GM10248 (cell line): ENCODE results near the gene SHROOM3.

Experiments used
- CTCF ChIA-PET: fragments of 300-600 bp; sonication (Branson Sonifier 250); formaldehyde crosslinking; extraction: SDS; loops from one replicate; lab custom pipeline; 2021; ENCODE audit warnings: antibody characterized with exemption; lab: Yijun Ruan, JAX
- POLR2A ChIA-PET: fragments of 350-650 bp; sonication (Branson Sonifier 250); formaldehyde crosslinking; extraction: SDS; loops from one replicate; lab custom pipeline; 2020; ENCODE audit warnings: antibody characterized with exemption; lab: Yijun Ruan, JAX
- DNase-seq: peaks from one replicate; pipeline ENCODE4 v3.0.0; 2012; ENCODE audit errors: extremely low spot score
- CTCF ChIP-seq: IDR thresholded peaks from 2 replicates; pipeline ENCODE4 v1.5.1; 2012; ENCODE audit warnings: mild to moderate bottlenecking, low read depth; ENCODE audit errors: extremely low read depth, missing control alignments, control extremely low read depth

SHROOM3 gene

GRCh38 chr4:76756416-76756815 is 321.4 kb downstream of the SHROOM3 start:
- TF ChIP-seq CTCF, result no peak
- DNase-seq, result no peak
- ChIA-PET CTCF (interaction anchor here (0.6 to 3.8 kb wide), 6 partner anchors 12 to 447 kb away, joined by 3 to 23 read pairs (median 6); no protein-coding TSS in a partner anchor), POLR2A (no interaction called here)

- CTCF ChIA-PET, result interaction anchor here (0.8 to 3.8 kb wide), 28 partner anchors 8 to 326 kb away, joined by 3 to 23 read pairs (median 4); no protein-coding TSS in a partner anchor
- POLR2A ChIA-PET, result no interaction called here
- no peak for DNase-seq
- no peak for TF ChIP-seq CTCF
Measured at GRCh38 chr4:76757418-76757939, 322.4 kb downstream of the SHROOM3 start.

- TF ChIP-seq CTCF, result peak; percentile 60
- DNase-seq, result peak; percentile 44
- POLR2A ChIA-PET, result no interaction called here
- CTCF ChIA-PET, result interaction anchor here (1.0 to 3.8 kb wide), 23 partner anchors 8 to 327 kb away, joined by 3 to 23 read pairs (median 4); no protein-coding TSS in a partner anchor
Measured at GRCh38 chr4:76758290-76758882, 323.4 kb downstream of the SHROOM3 start.

- ChIA-PET POLR2A (no interaction called here), CTCF (interaction anchor here (0.6 to 3.0 kb wide), 8 partner anchors 11 to 328 kb away, joined by 3 to 8 read pairs (median 4); no protein-coding TSS in a partner anchor)
- DNase-seq, result no peak
- TF ChIP-seq CTCF, result no peak
Measured at GRCh38 chr4:76758996-76759395, 324.0 kb downstream of the SHROOM3 start.

- ChIA-PET CTCF (interaction anchor here (0.9 to 3.0 kb wide), 13 partner anchors 10 to 330 kb away, joined by 3 to 8 read pairs (median 4); no protein-coding TSS in a partner anchor), POLR2A (interaction anchor here (0.6 kb wide), 1 partner anchor 292 kb away, joined by 5 read pairs; no protein-coding TSS in a partner anchor)
- no peak for TF ChIP-seq CTCF
- no peak for DNase-seq
Measured at GRCh38 chr4:76760193-76760592, 325.2 kb downstream of the SHROOM3 start.

- no peak for DNase-seq
- POLR2A ChIA-PET, result no interaction called here
- CTCF ChIA-PET, result interaction anchor here (1.4 to 3.0 kb wide), 2 partner anchors 174 to 332 kb away, joined by 3 to 8 read pairs; no protein-coding TSS in a partner anchor
- TF ChIP-seq CTCF, result no peak
Measured at GRCh38 chr4:76762137-76763130, 327.4 kb downstream of the SHROOM3 start.
